Measurements from ENCODE around the gene GZMM.

- TF ChIP-seq CTCF (conservative IDR thresholded peaks at IDR 0.05) (no peak), ZFX (IDR thresholded peaks at IDR 0.05) (no peak)
Measured at GRCh38 chr19:579842-580155, 35.9 kb downstream of the GZMM start.
